ENCODE data around the gene DIAPH3. TPM values are rescaled to one million over a fixed set of nuclear protein-coding genes. Genes with fewer than 3 reads are reported as not detected.

The DIAPH3 gene
- total and polyA plus RNA-seq, 2 of the 8 experiments (the other 6 are each of a cell fraction or from before 2014, with no cell fraction given), result 8.0 to 30.8 TPM

GRCh38 chr13:60138674-60139073 lies 25.1 kb downstream of the DIAPH3 start:
- Histone ChIP-seq H3K4me2 (ENCODE audit: insufficient read depth in 1 of 2, low read depth in 2 of 2, low read length in 2 of 2) (no peak overlapping the region), H3K9me3 (ENCODE audit: insufficient read depth in 2 of 2, low read depth in 1 of 2, low read length in 1 of 2) (no peaks in the 10 kb centered on the region), H2AFZ (ENCODE audit: low read length) (no peak overlapping the region), H3K27ac (ENCODE audit: low read depth, low read length) (no peak overlapping the region), H3K18ac (ENCODE audit: extremely low read depth, low read length) (no peak overlapping the region), H3K4ac (replicated peaks; ENCODE audit: insufficient read length, low read depth, low read length) (no peak overlapping the region), H3K79me2 (ENCODE audit: control insufficient read depth in 1 of 2, insufficient read depth in 2 of 2, low read length in 2 of 2) (peaks cover 0 to 80% of the 10 kb centered on the region in 2 experiments; a peak in 3 of 4 replicates), H3K23me2 (ENCODE audit: low read depth, low read length) (no peaks in the 10 kb centered on the region), H2BK20ac (ENCODE audit: low read length) (no peak overlapping the region), H3K4me3 (ENCODE audit: extremely low read depth in 1 of 4, insufficient read depth in 2 of 4, low read depth in 3 of 4, low read length in 4 of 4) (no peak overlapping the region), H2BK15ac (ENCODE audit: low read length) (no peak overlapping the region), H3K4me1 (replicated peaks in 1 of 4; ENCODE audit: control insufficient read depth in 3 of 4, insufficient read depth in 4 of 4, low read length in 3 of 4) (peaks cover 0 to 4% (median 0%) of the 10 kb centered on the region in 4 experiments; a peak in 2 of 7 replicates), H4K8ac (ENCODE audit: extremely low read depth, insufficient read depth, low read length) (no peak overlapping the region), H2AK5ac (ENCODE audit: low read depth, low read length) (no peak overlapping the region), H3K9ac (replicated peaks in 1 of 4; ENCODE audit: extremely low read depth in 1 of 4, low read depth in 3 of 4, low read length in 3 of 4) (no peak overlapping the region), H3K23ac (ENCODE audit: insufficient read length) (no peak overlapping the region), H2BK12ac (ENCODE audit: low read depth, low read length) (no peak overlapping the region), H4K5ac (ENCODE audit: insufficient read length, low read depth, low read length) (no peak overlapping the region), H3K36me3 (ENCODE audit: control insufficient read depth in 2 of 4, insufficient read depth in 4 of 4, low read length in 3 of 4) (no peaks in the 10 kb centered on the region), H3K56ac (replicated peaks; ENCODE audit: insufficient read length, low read depth, low read length) (no peak overlapping the region), H2BK5ac (ENCODE audit: low read depth, low read length) (no peak overlapping the region), H2BK120ac (replicated peaks; ENCODE audit: low read depth, low read length) (no peak overlapping the region), H3K79me1 (ENCODE audit: low read depth, low read length) (peaks cover 2% of the 10 kb centered on the region; the same call in 1 of the 2 replicates), H4K20me1 (replicated peaks in 1 of 2; ENCODE audit: control insufficient read depth in 1 of 2, insufficient read depth in 2 of 2, low read length in 2 of 2) (peaks cover 0 to 2% of the 10 kb centered on the region in 2 experiments), H4K91ac (replicated peaks; ENCODE audit: insufficient read length, low read length) (no peak overlapping the region), H3K14ac (ENCODE audit: insufficient read length) (no peak overlapping the region), H3K27me3 (replicated peaks in 1 of 4; ENCODE audit: control insufficient read depth in 3 of 4, extremely low read depth in 1 of 4, insufficient read depth in 3 of 4, low read length in 3 of 4) (no peaks in the 10 kb centered on the region)
- POLR2A ChIA-PET (ENCODE audit: partially characterized antibody), result interaction anchor here (0.8 to 1.0 kb wide), 2 partner anchors 12 to 59 kb away, joined by 3 to 4 read pairs; no protein-coding TSS in a partner anchor
- no peak for DNase-seq (ENCODE audit: low read depth in 1 of 2, low spot score in 2 of 2)
- no peak for FAIRE-seq
- CTCF ChIA-PET (ENCODE audit: partially characterized antibody), result no interaction called here
- 93% methylated on average over 1 of the region's 1 CpG; no CpG with 5 or more reads in 1 of the 2 experiments for WGBS, 2 experiments (ENCODE audit: extremely low coverage in 1 of 2, insufficient coverage in 1 of 2, insufficient read length in 1 of 2, insufficient replicate concordance in 2 of 2, low coverage in 1 of 2, low lambda C conversion rate in 2 of 2, missing lambda C conversion rate in 1 of 2)
- TF ChIP-seq TAF1 (IDR thresholded peaks at IDR 0.05; ENCODE audit: low read depth, low read length) (no peak), CREB1 (IDR thresholded peaks at IDR 0.05) (no peak), SP1 (IDR thresholded peaks at IDR 0.05; ENCODE audit: low read depth, low read length) (no peak), SIRT6 (IDR thresholded peaks at IDR 0.05; ENCODE audit: low read length) (no peak), FOSL1 (IDR thresholded peaks at IDR 0.05; ENCODE audit: insufficient read depth, low read depth, low read length) (no peak), CTBP2 (IDR thresholded peaks at IDR 0.05; ENCODE audit: borderline replicate concordance, insufficient read depth, insufficient read length, low read length) (no peak), RFX5 (IDR thresholded peaks at IDR 0.05; ENCODE audit: borderline replicate concordance, low read depth, low read length) (no peak), CBX5 (IDR thresholded peaks at IDR 0.05; ENCODE audit: low read depth, low read length) (no peak), SP4 (IDR thresholded peaks at IDR 0.05; ENCODE audit: low read length) (no peak)
- TF ChIP-seq, protein P1, sequence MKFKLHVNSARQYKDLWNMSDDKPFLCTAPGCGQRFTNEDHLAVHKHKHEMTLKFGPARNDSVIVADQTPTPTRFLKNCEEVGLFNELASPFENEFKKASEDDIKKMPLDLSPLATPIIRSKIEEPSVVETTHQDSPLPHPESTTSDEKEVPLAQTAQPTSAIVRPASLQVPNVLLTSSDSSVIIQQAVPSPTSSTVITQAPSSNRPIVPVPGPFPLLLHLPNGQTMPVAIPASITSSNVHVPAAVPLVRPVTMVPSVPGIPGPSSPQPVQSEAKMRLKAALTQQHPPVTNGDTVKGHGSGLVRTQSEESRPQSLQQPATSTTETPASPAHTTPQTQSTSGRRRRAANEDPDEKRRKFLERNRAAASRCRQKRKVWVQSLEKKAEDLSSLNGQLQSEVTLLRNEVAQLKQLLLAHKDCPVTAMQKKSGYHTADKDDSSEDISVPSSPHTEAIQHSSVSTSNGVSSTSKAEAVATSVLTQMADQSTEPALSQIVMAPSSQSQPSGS (IDR thresholded peaks at IDR 0.05; ENCODE audit: low read length), result no peak
- TF ChIP-seq, protein P2, sequence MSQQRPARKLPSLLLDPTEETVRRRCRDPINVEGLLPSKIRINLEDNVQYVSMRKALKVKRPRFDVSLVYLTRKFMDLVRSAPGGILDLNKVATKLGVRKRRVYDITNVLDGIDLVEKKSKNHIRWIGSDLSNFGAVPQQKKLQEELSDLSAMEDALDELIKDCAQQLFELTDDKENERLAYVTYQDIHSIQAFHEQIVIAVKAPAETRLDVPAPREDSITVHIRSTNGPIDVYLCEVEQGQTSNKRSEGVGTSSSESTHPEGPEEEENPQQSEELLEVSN (IDR thresholded peaks at IDR 0.05), result no peak

Measured in H1 (cell line).